K562 (cell line): ENCODE results near the gene MPHOSPH6. TPM values are rescaled to one million over a fixed set of nuclear protein-coding genes. Genes with fewer than 3 reads are reported as not detected.

Source experiments
- ATAC-seq: fragments of 200-7000 bp; cut with Tn5 transposase; 3 replicates; pipeline ENCODE4 v1.9.1; 2020; ENCODE audit warnings: moderate library complexity
- BruUV-seq: library from RNA; stranded (reverse); fragments of 400-500 nt; replicated peaks from 2 replicates; lab custom pipeline; 2021; lab: Mats Ljungman, UMichigan
- CTCF ChIA-PET: fragments of 300-600 bp; formaldehyde crosslinking; extraction: SDS; loops from one replicate; lab custom pipeline; 2021; ENCODE audit warnings: low intra/inter-chr PET ratio; lab: Yijun Ruan, JAX
- POLR2A ChIA-PET: fragments of 300-600, 350-650 bp; sonication (Branson Sonifier 250); formaldehyde crosslinking; extraction: SDS; loops from one replicate; lab custom pipeline; 2021; ENCODE audit warnings: antibody characterized with exemption, inconsistent platforms; lab: Yijun Ruan, JAX
- DNase-seq, 4 experiments: peaks; one replicate each; pipeline versions ENCODE4 v3.0.0 to v3.0.0-alpha.2; 2011 to 2018; ENCODE audit warnings: low spot score in 3 of 4, mixed read lengths in 3 of 4; ENCODE audit errors: extremely low read depth in 1 of 4
- FAIRE-seq: peaks from 2 replicates; lab custom pipeline; 2011; peaks lifted over from hg19 to GRCh38; lab: Jason Lieb, UNC
- H2AFZ ChIP-seq: 2 replicates; pipeline ENCODE4 v1.6.0; 2011; ENCODE audit warnings: low read depth, low read length, control low read depth, inconsistent platforms
- H3K27ac ChIP-seq: fragments of 200-600 bp; 3 replicates; pipeline ENCODE4 v1.8.0; 2011; ENCODE audit warnings: low read depth, mild to moderate bottlenecking, control low read depth, inconsistent platforms, low read length, moderate library complexity, mixed read lengths; ENCODE audit errors: extremely low read depth
- H3K27me3 ChIP-seq, 2 experiments: fragments of 300-600 bp in 1 of 2; 2 replicates in 1 of 2; 3 replicates in 1 of 2; pipeline versions ENCODE4 v1.6.0 to v1.8.0; 2011; ENCODE audit warnings: inconsistent platforms in 2 of 2, low read length in 2 of 2, mild to moderate bottlenecking in 1 of 2, mixed read lengths in 1 of 2, moderate library complexity in 1 of 2; ENCODE audit not compliant: control insufficient read depth in 2 of 2, insufficient read depth in 2 of 2
- H3K36me3 ChIP-seq: fragments of 300-600 bp; 3 replicates; pipeline ENCODE4 v1.8.0; 2011; ENCODE audit warnings: mild to moderate bottlenecking, low read length, inconsistent platforms; ENCODE audit not compliant: control insufficient read depth, insufficient read depth
- H3K4me1 ChIP-seq, 2 experiments: fragments of 200-600 bp in 1 of 2; replicated peaks in 1 of 2; 2 replicates in 1 of 2; 3 replicates in 1 of 2; pipeline versions ENCODE4 v1.5.1 to v1.8.0; 2011; ENCODE audit warnings: inconsistent platforms in 2 of 2, low read length in 2 of 2, mild to moderate bottlenecking in 1 of 2, mixed read lengths in 1 of 2, moderate library complexity in 1 of 2; ENCODE audit not compliant: control insufficient read depth in 2 of 2, insufficient read depth in 2 of 2
- H3K4me2 ChIP-seq: 2 replicates; pipeline ENCODE4 v1.6.1; 2011; ENCODE audit warnings: low read length, control low read depth, inconsistent platforms, mixed read lengths; ENCODE audit not compliant: insufficient read depth
- H3K4me3 ChIP-seq: fragments of 200-600 bp; sonication (generic), shearing (Covaris generic); 2 replicates; pipeline ENCODE4 v1.5.1; 2016; ENCODE audit warnings: control low read depth, inconsistent platforms
- H3K79me2 ChIP-seq: fragments of 200-600 bp; 3 replicates; pipeline ENCODE4 v1.8.0; 2011; ENCODE audit warnings: low read length, inconsistent platforms; ENCODE audit not compliant: control insufficient read depth, insufficient read depth
- H3K9ac ChIP-seq, 2 experiments: 2 replicates each; pipeline versions ENCODE4 v1.6.0 to v1.6.1; 2011; ENCODE audit warnings: low read depth in 2 of 2, low read length in 2 of 2, control low read depth in 1 of 2, inconsistent platforms in 1 of 2, mild to moderate bottlenecking in 1 of 2, mixed read lengths in 1 of 2; ENCODE audit not compliant: insufficient read depth in 1 of 2
- H3K9me1 ChIP-seq: one replicate; pipeline ENCODE4 v1.6.0; 2011; ENCODE audit warnings: inconsistent platforms, mild to moderate bottlenecking, low read length, moderate library complexity; ENCODE audit not compliant: control insufficient read depth, insufficient read depth
- H3K9me3 ChIP-seq: replicated peaks from 2 replicates; pipeline ENCODE4 v1.5.1; 2011; ENCODE audit warnings: low read depth, low read length, inconsistent platforms; ENCODE audit not compliant: control insufficient read depth, insufficient read depth
- H4K20me1 ChIP-seq: replicated peaks from 2 replicates; pipeline ENCODE4 v1.6.1; 2011; ENCODE audit warnings: low read length, inconsistent platforms, mixed read lengths; ENCODE audit not compliant: control insufficient read depth, insufficient read depth
- BRD4 ChIP-seq: fragments of 200-600 bp; sonication (generic); IDR thresholded peaks from 2 replicates; pipeline ENCODE4 v1.6.1; 2017; ENCODE audit warnings: inconsistent platforms
- CREB1 ChIP-seq, 2 experiments: sonication (generic) in 1 of 2; formaldehyde crosslinking in 1 of 2; IDR thresholded peaks; 2 replicates each; pipeline versions ENCODE4 v1.6.1 to v1.8.0; 2012 to 2022; ENCODE audit warnings: inconsistent platforms in 1 of 2, mild to moderate bottlenecking in 1 of 2, missing genetic modification reagents in 1 of 2, moderate library complexity in 1 of 2
- ELK3 ChIP-seq: fragments of 450-650 bp; formaldehyde crosslinking; IDR thresholded peaks from 2 replicates; pipeline ENCODE4 v1.4.0; 2020; ENCODE audit warnings: mild to moderate bottlenecking
- GABPA ChIP-seq: fragments of 200-800 bp; sonication (Bioruptor generic); conservative IDR thresholded peaks from 2 replicates; pipeline ENCODE4 v1.6.1; 2016; ENCODE audit warnings: low read depth, missing genetic modification characterization, missing compliant biosample characterization
- HDAC3 ChIP-seq: fragments of 450-650 bp; IDR thresholded peaks from 2 replicates; pipeline ENCODE4 v1.6.1; 2018; ENCODE audit warnings: borderline replicate concordance, mild to moderate bottlenecking, moderate library complexity; ENCODE audit not compliant: partially characterized antibody
- HDGF ChIP-seq: fragments of 450-650 bp; IDR thresholded peaks from 2 replicates; pipeline ENCODE4 v1.6.1; 2016
- NKRF ChIP-seq: fragments of 450-650 bp; IDR thresholded peaks from 2 replicates; pipeline ENCODE4 v1.6.1; 2016; ENCODE audit warnings: borderline replicate concordance
- TCFL5 ChIP-seq: fragments of 250-450 bp; sonication (Bioruptor Pico); conservative IDR thresholded peaks from 2 replicates; pipeline ENCODE4 v1.6.1; 2021; ENCODE audit warnings: mild to moderate bottlenecking, moderate library complexity, matching md5 sums
- ZKSCAN1 ChIP-seq: fragments of 150-350 bp; IDR thresholded peaks from 2 replicates; pipeline ENCODE4 v1.6.1; 2016; ENCODE audit warnings: low read depth, low read length
- WGBS: fragments of 100-300 bp; shearing (Covaris generic); methylation state at CpG from one replicate; pipeline ENCODE4 v1.1.6; 2016; ENCODE audit warnings: low coverage, mixed read lengths; ENCODE audit not compliant: insufficient coverage; ENCODE audit errors: missing lambda C conversion rate; 5-methylcytosine and 5-hydroxymethylcytosine counted together
- in situ Hi-C: fragments of 300-500 bp; cut with MboI; formaldehyde crosslinking; loops from 4 replicates; pipeline ENCODE4 v1.15.0; 2018; ENCODE audit warnings: inconsistent platforms, mixed read lengths
- intact Hi-C: fragments of 100-400 bp; cut with micrococcal nuclease; formaldehyde crosslinking; loops from 2 replicates; pipeline ENCODE4 v1.14.2; 2022
- polyA plus RNA-seq, 8 experiments: library from polyadenylated mRNA; depleted of rRNA in 4 of 8; stranded (reverse) in 5 of 8; unstranded in 3 of 8; fragments of >200 nt; fragmentation: Nextera tagmentation in 2 of 8; fragmentation: Illumina TruSeq in 1 of 8; extraction: Ambion mirVana in 2 of 8; extraction: Trizol in 1 of 8; gene quantifications; 2 replicates each; pipeline versions ENCODE4 v1.2.1 to v1.2.3, GENCODE V29; 2011 to 2014; ENCODE audit warnings: inconsistent platforms in 1 of 8, missing spikeins in 1 of 8
- total RNA-seq, 7 experiments: library from RNA; depleted of rRNA in 6 of 7; stranded (reverse); fragments of >200 nt in 6 of 7; fragmentation: Illumina TruSeq in 2 of 7; extraction: Trizol in 2 of 7; gene quantifications; 2 replicates each; pipeline versions ENCODE4 v1.2.1 to v1.2.3, GENCODE V29; 2011 to 2021; ENCODE audit warnings: low replicate concordance in 1 of 7

The MPHOSPH6 gene
- total and polyA plus RNA-seq, 9 of the 15 experiments (the other 6 are each of a cell fraction or from before 2014, with no cell fraction given), result 37.0 to 153 (median 76.7) TPM

- no peaks in the 10 kb centered on the region for H3K36me3 ChIP-seq
- CTCF ChIA-PET, result no interaction called here
- H3K79me2 ChIP-seq, result no peaks in the 10 kb centered on the region
- DNase-seq (no peak), FAIRE-seq (no peak), ATAC-seq (no peak)
- TF ChIP-seq NKRF, result no peak
- no peak overlapping the region for H3K27ac ChIP-seq
- WGBS, result 35% methylated on average over 3 of the region's 3 CpGs
- in situ Hi-C loops (no loop called here), intact Hi-C loops (no loop called here)
- H2AFZ ChIP-seq, result no peak overlapping the region
- BruUV-seq, result no TSS peak
- no peaks in the 10 kb centered on the region for H3K9me1 ChIP-seq
- no peak overlapping the region for H3K4me2 ChIP-seq
- H4K20me1 ChIP-seq, result no peaks in the 10 kb centered on the region; the same call in 1 of the 2 replicates
- H3K9ac ChIP-seq, result no peak overlapping the region
- H3K9me3 ChIP-seq, result no peaks in the 10 kb centered on the region
- H3K27me3 ChIP-seq, result no peaks in the 10 kb centered on the region; a peak in 1 of 5 replicates
- no peak overlapping the region for H3K4me3 ChIP-seq
- POLR2A ChIA-PET, result no interaction called here
- H3K4me1 ChIP-seq, result 0 out of 5 replicates have a peak, but pooled peaks cover 0 to 2% of the 10 kb centered on the region in 2 experiments
These were observed 40.1 kb downstream of the MPHOSPH6 start for GRCh38 chr16:82129881-82130280.

- TF ChIP-seq ZKSCAN1 (no peak), ELK3 (CRISPR knock-in tag) (no peak), CREB1 (IDR thresholded peaks at IDR 0.05) (no peak), CREB1 (CRISPR knock-in tag; IDR thresholded peaks at IDR 0.05) (no peak), TCFL5 (CRISPR knock-in tag) (no peak), HDAC3 (no peak), HDGF (no peak), BRD4 (no peak), GABPA (no peak)
- TF ChIP-seq, all 486 proteins: peak for 0
- H4K20me1 ChIP-seq, result no peaks in the 10 kb centered on the region
- H3K4me1 ChIP-seq, result no peaks in the 10 kb centered on the region
- FAIRE-seq (no peak), DNase-seq (no peak), ATAC-seq (no peak)
- no peak overlapping the region for H3K27ac ChIP-seq
- intact Hi-C loops (no loop called here), in situ Hi-C loops (no loop called here)
- no peaks in the 10 kb centered on the region for H3K36me3 ChIP-seq
- H2AFZ ChIP-seq, result no peak overlapping the region
- H3K9me3 ChIP-seq, result no peaks in the 10 kb centered on the region
- H3K27me3 ChIP-seq, result peaks cover 5 to 11% of the 10 kb centered on the region in 2 experiments; a peak in 4 of 5 replicates
- ChIA-PET POLR2A (no interaction called here), CTCF (no interaction called here)
- H3K79me2 ChIP-seq, result no peaks in the 10 kb centered on the region
- no peaks in the 10 kb centered on the region for H3K9me1 ChIP-seq
- 0% methylated on average over 3 of the region's 3 CpGs for WGBS
- H3K4me2 ChIP-seq, result no peak overlapping the region
- BruUV-seq, result no TSS peak
- no peak overlapping the region for H3K9ac ChIP-seq
- H3K4me3 ChIP-seq, result no peak overlapping the region
These were observed 45.4 kb downstream of the MPHOSPH6 start for GRCh38 chr16:82124651-82125050.
